GM19397 (cell line): Measurements from ENCODE around the gene CES1.
"Not testable (repeated sequence)": the region's sequence is repeated elsewhere in the genome, so short reads cannot be mapped to it uniquely, and the experiment has no call there.

Experiments used
- ATAC-seq: cut with Tn5 transposase; IDR thresholded peaks from one replicate; pipeline ENCODE4 v1.9.1; 2021; ENCODE audit warnings: mild to moderate bottlenecking, moderate library complexity; ENCODE audit not compliant: unreplicated experiment

The CES1 gene

DNA sequence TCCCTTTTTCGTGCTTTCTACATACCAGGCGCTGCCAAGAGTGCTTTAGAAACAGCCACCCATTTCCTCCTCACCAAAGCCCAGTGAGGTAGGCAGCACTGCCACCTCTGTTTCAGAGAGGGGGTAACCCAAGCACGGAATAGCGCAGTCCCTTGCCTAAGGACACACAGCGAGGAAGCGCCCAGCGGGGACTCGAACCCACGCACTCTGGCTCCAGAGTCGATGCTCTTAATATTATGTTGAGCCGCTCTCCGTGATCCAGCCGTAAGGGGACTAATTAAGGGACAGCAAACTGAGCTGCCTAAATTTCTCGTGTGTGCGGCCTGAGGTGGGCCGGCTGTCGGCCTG, 497 bp downstream of the CES1 start:
- ATAC-seq: no peak

DNA sequence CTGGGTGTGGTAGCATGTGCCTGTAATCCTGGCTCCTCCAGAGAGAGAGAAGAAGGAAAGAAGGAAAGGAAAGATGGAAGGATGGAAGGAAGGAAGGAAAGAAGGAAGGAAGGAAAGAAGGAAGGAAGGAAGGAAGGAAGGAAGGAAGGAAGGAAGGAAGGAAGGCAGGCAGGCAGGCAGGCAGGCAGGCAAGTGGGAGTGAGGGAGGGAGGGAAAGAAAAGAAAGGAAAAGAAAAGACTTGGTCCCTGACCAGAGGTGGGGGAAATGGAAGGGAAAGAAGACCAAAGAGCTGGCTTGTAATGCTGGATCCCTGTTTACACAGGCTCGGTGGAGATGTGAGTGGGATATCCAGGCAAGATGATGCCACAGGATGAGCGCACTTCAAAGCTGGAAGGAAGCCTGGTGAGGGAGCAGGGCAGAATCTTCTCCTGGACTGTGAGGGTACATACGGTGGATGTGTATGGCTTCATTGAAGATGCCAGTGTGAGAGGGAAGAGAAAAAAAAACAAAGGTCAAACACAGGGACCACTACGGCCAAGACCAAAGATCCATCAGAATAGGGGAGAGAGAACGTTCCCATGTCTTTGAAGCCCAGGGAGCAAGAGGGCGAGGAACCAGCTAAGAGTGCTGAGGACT, 2.1 kb downstream of the CES1 start:
- ATAC-seq: no peak

DNA sequence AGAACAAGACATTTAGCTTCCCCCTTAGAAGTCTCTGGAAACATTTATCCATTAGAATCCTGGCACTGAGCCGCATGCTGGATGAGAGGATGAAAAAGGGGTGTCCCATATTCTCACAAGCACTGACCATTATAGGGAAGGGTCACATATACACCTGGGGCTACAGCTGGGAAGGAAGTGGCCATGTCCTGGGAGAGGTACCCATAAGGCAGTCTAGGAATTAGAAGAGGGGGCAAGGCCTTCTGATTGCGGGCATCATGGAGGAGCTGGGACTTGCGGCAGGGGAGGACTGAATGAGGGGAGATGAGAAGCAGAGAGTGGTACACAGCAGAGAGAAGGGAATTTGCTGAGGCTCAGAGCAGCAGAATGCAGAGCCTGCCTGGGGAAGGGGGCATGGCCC, 3.7 kb downstream of the CES1 start:
- not testable (repeated sequence) for ATAC-seq

DNA sequence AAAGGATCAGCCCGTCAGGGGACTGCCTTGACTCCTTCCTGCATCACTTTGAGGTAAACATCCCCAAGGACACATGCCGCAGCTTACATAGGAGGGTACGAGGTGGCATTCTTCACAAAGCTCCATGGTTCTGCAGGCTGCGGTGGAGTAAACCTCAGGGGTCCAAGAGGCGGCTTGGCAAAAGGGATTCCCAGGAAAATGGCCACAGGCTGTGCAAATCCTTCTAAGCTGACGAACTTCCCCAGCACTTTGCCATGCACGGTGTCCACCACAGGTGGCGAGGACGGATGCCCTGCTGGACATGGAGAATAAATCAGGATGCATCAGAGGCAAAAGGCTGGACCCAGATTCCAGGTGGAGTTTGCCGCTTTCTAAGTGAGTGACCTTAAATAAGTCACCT, 4.2 kb downstream of the CES1 start:
- no peak for ATAC-seq

DNA sequence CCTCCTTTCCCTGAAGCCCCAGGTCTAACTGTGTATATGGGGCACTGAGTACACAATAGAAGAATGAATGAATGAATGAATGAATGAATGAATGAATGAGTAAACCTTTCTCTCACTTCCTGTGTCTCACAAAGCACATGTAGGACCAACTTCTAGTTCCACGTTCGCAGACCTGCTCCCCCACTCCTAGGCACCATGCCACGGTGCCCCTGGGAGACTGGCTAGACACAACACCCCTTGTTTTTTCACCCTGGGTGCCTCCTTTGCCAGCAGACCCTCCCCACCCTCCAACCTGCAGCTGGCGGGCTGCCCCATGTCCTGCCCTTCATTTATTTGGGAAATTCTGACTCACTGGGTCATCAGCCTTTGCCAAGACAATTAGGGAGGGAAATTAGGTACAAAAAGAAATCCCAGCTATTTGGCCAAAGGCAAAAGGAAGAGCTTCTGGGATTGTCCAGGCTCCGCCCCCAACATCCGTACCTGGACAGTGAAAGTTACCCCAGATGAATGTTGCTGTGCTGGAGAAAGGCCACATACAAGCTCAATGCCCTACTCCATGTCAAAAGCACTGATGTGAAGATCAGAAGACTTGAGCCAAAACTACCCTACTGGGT, 7.7 kb downstream of the CES1 start:
- ATAC-seq: no peak

DNA sequence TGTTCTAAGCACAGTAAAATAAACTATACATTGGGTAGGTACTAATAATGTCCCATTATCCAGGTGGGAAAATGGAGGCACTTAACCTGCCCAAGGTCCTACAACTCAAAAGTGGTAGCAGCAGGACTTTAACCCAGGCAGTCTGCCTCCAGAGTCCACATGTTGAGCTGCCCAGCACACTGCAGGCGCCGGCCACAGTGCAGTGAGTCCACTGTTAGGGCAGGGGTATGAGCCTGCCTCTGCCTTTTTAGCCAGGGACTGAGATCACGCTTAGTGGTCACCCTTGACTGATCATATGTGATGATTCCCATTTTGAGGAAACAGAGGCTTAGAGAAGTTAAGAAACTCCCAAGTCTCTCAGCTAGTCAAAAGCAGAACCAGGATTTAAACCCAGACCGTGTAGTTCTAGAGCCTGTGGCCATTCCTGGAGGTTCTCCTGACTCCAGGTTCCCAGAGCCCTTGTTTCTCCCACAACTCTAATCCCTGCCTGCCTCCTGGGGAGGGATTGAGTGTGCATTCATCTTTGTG, 8.4 kb downstream of the CES1 start:
- no peak for ATAC-seq

DNA sequence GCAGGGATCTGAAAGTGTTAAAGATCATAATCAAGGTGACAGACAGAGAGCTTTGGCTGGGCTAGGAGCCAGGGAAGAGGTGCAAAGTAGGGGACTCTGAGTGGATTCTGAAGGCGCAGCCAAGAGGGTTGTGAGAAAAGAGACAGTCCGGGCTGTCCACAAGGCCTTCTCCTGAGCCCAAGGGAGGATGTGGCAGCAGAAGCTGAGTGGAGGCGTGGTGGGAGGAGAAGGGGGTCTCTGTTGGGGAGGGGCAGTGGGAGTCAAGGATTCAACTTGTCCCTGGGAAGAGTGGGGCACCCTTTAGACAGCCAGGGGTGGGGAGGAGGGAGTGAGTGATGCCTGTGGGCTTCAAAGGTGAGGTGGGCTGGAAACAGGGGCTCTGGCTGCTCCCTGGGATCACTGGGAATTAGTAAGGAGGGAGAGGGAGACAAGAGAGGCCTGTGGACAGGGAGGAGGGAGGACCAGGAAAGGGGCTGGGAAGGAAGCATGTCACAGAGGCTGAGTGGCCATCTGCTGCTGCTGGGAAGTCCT, 10.6 kb downstream of the CES1 start:
- no peak for ATAC-seq

DNA sequence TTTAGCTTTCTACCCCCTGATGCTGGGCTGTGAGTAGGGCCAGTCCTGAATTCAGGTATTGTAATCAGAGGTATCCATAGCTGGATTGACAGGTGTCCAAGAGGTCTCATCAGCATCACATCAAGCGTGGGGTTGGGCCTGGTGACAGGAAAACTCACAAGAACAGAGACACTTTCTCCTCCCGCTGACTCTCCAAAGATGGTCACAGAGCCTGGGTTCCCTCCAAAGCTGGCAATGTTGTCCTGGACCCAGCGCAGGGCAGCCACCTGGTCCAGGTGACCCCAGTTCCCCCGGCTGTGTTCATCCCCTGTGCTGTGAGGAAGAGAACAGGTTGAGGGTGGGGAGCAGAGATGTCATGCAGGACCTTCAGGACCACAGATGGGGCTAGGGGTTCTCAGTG, 11.7 kb downstream of the CES1 start:
- ATAC-seq: no peak

DNA sequence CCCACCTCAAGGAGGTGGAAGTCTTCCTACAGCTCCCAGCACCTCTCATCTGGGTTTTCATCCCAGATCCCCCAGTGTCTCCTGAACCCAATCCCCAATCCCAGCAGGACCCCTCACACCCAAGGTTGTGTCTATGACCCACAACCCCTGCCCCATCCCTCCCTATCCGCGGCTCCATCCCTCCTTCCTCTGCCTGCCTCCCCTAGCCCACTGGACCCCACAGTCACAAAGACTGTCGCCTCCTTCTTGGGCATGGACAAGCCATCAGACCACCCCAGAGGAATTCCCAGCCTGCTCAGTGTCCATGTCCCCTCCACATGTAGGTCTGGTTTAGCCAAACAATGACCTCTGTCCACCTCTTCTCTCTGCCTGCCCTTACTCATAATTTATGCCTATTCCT, 12.3 kb downstream of the CES1 start:
- no peak for ATAC-seq

DNA sequence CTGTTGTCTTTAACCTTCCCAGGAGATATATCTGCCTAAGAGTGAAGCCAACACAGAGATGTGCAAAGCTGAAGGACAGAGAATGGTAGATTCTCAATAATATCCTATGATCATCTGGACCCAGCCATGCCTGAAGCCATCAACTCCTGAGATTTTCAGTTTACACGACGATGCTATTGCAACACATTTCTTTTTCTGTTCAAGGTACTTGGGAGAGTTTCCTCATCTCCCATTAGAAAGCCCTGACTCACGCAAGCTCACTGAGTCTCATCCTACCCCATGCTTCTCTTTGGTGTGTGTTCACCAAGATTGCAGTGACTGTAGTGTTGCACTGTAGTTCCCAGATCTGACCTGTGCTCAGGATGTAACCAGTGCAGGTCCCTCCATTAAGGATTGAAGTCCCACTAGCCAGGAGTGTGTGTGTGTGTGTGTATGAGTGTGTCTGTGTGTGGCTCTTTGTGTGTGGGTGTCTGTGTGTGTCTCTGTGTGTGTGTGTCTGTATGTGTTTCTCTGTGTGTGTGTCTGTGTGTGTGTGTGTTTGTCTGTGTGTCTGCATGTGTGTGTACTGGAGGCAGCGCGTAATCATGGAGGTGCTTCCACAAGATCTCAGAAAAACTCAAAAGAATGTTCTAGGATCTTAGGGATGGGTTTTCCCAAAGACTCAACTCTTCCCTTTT, 15.5 kb downstream of the CES1 start:
- no peak for ATAC-seq

DNA sequence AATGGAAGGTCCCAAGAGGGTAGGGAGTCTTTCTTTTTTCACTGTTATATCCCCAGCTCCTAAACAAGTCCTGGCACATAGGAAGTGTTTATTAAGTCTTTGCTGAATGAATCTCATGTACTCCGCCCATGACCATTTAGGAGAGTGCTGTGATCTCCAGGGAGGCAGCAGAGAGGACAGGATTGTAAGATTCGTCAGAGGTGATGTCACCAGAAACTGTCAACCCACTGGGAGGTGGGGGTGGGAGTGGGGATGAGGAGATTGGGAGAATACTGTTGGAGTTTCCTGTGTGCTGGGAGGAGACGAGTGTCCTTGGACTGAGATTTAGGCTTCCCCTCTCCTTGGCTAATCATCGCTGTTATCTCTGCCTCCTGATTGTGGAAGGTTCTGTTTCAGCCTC, 16.7 kb downstream of the CES1 start:
- not testable (repeated sequence) for ATAC-seq

DNA sequence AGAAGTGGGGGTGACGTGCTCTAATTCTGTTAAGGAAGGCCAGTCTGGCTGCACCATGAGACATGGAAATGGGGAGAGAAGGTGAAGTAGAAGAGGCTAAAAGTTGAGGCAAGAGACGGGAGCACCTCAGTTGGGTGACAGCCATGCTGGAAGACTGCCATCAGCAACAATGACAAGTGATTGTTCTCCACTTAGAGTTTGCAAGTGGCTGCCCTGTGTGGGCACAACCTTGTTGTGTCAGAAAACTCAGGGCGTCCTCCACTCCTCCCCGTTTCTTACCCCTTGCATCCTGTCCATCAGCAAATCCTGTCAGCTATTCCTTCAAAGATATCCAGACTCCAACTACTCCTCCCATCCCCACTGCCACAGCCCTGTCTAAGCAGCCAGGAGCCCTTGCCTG, 17.6 kb downstream of the CES1 start:
- no peak for ATAC-seq

DNA sequence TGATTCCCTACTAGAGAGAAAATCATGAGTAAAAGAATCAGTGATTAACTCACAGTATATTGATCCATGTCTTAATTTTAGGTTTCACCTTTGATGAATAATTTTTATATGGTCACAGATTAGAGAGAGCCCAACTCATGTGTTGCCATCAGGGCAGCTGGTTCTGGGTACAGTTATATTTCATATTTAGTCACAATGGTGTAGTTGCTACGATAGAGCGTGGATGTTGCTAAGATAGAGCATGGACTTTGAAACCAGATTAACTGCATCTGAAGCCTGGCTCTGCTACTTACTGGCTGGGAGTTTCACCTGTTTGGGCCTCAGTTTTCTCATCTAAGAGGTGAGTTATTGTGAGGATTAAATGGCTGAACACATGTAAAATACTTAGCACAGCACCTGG, 18.7 kb downstream of the CES1 start:
- not testable (repeated sequence) for ATAC-seq

DNA sequence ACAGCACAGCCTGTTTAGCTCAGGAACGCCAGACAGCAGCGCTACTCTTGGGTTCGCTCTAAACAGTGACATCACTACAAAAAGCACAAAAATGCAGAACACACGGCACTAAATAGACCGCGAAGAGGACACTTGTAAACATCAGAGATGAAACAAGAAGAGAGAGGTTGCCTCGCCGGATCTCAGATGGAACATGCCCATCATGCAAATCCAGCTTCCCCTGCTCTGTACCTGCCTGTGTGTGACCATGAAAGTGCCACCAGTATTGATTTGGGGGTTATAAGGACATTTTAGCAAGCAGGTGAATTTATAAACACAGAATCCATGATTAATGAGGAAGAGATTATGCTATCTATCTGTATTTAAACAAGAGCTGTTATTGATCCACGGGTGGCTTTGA, 19.2 kb downstream of the CES1 start:
- not testable (repeated sequence) for ATAC-seq

DNA sequence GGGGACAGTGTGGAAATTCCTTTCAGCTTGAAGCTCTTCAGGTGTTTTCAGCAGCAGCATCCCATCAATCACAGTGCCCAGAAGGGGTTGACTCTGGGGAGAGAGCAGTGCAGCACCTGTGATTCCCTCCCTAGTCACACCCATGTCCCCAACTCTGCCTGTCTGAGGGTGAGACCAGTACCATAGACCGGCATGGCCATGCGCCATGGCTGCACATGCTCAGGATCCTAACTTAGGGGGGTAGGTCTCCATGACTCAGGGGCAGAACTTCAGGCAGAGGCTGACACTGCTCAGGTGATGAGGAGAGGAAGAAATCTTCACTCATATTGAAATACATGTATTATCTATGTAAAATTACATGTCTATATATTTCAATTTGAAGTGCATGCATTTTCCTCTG, 19.9 kb downstream of the CES1 start:
- no peak for ATAC-seq

DNA sequence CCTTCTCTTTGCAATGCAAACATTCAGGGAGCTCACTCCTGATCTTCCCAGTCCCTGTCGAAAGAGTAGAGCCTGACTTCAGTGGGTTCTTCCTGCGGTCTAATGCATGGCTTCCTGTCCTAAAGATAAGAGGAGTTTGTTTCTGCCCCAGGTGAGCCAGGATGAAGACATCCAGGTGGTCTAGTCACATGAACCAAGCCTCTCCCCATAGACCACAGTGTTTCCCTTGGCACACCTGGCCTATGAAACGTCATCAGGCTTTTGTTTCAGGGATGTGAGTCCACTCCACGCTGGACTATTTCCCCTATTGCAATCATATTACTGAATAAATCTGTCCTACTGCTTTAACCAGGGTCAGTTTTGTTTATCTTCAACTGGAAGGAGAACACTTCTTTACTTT, 21.1 kb downstream of the CES1 start:
- ATAC-seq: no peak

DNA sequence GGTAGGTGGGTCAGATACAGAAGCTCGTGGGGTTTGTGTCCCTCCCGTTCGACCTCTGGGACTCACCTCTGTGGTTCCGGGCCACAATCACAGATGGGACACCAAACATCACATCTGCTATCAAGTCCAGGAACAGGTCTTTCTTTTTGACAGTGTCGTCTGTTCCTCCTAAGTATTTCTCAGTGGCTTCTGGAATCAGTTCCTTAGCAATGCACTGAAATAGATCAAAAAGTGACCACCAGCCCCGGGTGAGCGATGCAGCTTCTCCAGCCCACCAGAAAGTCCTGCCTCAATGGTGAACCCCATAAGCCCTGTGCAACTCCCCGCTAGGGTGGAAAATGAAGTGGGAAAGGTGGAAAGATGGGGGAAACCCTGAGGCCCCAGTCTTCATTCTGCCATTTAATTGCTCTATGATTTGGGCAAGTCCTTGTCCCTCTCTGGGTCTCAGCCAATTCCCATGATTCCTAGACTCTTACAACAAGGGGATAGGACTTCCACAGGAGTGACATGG, 22.4 kb downstream of the CES1 start:
- no peak for ATAC-seq

DNA sequence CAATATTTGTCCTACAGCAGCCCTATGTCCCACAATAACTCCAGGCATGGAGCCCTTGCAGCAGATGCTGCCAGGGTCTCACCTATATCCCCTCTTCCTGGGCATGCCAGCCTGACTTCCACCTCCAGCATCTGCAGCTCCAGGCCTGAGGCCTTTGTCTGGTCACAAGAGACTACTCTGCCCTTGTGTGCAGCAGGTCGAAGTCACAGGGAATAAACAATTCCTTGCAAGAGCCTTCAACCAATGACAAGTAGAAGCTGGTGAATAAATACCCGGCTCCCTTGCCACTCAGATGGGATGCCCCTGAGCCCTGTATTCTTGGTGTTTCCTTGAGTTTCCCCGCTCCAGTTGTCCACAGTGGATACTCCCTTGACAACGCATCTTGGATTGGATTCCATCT, 23.0 kb downstream of the CES1 start:
- no peak for ATAC-seq

DNA sequence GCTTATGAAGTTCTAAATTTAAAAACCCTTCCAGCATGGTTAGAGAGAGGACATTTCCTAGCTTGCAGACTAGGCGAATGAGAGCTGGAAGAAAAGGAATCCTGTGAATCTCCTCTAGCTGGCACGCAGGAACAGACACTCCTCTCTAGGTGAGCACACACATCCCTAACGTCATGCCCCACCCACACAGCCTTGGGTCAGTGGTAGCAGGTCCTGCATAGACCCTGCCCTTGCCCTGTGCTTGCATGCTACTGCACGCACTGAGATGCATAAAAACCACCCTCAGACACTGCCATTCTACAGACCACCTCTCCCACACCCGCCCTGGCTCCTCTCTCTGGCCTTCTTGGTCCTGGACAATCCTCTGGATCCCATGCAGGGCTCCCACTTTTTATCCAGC, 23.5 kb downstream of the CES1 start:
- no peak for ATAC-seq

DNA sequence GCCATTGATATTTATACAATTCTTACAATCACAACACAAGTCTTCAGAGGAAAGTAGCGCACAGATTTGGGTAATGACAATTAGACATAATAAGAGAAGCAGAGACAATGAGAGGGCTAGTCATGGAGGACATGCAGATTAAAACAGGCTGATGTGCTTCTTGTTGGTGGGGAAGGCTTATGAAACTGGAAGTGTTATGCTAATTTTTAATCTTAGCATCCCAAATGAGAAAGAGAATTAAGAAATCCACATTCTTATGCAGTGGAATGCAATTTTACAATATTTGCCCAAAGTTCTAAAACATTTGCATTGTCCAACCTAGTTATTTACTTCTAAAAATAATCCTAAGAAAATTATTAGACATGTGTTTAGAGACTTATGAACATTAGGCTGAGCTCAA, 24.6 kb downstream of the CES1 start:
- ATAC-seq: not testable (repeated sequence)

DNA sequence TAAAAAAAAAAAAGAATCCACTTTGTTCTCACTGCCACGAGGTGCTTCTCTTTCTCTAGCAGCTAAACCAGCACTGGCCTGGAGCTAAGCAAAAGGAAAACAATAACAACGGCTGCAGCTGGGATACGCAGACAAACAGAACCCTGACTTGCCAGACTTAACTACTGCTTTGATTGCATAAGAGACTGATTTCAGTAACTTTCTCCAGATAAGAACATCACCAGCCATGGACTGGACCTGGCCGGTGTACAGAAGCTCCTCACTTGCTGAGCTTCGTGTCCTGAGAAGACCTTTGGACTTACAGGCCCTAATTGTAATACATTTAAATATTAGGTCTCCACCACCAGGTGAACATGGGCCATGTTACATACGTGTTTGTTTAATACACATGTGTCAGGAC, 27.8 kb downstream of the CES1 start:
- ATAC-seq: not testable (repeated sequence)

DNA sequence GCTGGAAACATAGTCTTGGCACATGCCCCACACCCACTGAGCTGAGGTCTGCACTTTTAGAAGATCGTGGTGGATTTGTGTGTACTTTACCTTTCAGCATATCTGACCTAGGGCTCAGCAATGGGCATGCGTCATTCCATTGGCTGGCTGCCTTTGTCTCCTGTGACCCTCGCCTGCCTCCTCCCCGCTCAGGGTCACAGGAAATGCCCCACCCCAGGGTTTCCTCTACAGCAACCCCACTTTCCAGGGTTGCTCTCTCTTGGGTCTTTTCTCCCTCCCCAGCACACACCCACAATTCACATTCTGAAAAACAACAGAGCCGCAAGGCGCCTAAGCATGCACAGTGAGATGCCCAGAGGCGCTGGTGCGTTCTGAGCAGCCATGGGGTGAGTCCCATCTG, 29.2 kb downstream of the CES1 start:
- not testable (repeated sequence) for ATAC-seq
